ENCODE data around the gene TMPRSS3.

TMPRSS3 gene

DNA sequence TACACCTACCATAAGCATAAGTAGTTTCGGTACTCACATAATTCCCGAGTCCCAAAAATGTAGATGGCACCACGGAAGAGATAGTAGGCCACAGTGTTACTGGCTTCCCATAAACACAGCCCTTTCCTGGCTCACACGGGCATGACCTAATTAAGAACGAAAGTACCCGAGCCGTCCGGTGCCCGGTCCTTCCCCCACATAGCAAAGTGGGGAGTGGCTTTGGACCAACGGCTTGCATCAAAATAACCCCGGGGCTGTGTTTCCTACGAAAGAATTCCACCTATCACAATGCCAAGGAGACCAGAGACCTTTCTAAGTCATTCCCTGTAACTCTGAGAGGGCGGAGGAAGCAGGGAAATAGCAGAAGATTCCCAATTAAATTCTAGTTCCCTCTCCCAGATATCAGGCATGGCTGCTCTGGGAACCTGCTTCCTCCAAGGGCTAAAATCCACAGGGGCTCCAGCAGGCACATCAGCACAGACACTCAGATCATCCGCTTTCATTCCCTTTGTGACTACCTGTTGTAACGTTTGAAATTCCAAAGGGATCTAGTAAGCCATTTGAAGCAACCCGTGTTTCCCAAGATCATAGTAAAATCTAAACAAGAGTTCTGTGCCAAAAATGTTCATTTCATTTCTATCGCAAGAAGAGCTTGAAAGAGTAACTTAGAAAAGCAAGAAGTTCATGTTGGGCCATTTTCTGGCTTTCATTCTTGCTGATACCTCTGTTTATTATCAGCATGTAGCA lies at the start of gene TMPRSS3:
Gene TMPRSS3 (minus strand): TSS at position 148 of the 747 bp plus-strand sequence. CDS start 635 bp downstream, outside the sequence.
- DNase-seq (ENCODE audit: low read depth, low spot score) = no peak

DNA sequence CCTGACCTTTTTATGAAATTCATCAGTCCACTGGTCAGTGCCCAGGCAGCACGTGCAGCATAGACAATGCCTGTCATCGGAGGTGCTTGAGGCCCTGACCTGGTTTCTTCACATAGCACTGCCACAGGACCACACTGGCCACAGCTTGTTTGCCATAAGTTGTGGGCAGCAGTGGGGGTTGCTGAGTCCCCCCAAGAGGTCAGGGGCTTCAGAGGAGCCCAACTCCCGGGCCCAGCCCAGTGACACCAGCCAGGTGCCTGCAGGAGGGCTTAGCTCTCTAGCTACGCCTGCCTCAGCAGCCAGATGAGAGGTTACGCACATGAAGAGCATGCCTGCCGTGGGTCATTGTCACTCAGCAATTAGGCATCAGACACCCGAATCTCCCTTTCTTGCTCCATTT lies 49.5 kb upstream of the TMPRSS3 start:
- DNase-seq (ENCODE audit: low read depth, low spot score) = no peak

DNA sequence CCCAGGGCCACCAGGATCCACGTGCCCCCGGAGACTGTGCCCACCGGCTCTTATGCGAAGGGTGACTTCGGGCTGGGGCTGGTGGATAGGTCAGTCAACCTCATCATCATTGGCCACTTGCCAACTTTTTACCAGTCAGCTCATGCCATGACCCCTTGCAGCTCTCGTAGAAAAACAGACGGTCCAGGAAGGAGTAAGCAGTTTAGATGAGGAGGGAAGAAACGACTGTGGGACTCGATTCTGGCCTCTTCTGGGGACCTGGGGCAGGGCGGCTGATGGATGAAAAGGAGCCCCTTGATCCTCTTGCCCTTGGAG lies 48.9 kb upstream of the TMPRSS3 start:
- DNase-seq (ENCODE audit: low read depth, low spot score) = no peak

DNA sequence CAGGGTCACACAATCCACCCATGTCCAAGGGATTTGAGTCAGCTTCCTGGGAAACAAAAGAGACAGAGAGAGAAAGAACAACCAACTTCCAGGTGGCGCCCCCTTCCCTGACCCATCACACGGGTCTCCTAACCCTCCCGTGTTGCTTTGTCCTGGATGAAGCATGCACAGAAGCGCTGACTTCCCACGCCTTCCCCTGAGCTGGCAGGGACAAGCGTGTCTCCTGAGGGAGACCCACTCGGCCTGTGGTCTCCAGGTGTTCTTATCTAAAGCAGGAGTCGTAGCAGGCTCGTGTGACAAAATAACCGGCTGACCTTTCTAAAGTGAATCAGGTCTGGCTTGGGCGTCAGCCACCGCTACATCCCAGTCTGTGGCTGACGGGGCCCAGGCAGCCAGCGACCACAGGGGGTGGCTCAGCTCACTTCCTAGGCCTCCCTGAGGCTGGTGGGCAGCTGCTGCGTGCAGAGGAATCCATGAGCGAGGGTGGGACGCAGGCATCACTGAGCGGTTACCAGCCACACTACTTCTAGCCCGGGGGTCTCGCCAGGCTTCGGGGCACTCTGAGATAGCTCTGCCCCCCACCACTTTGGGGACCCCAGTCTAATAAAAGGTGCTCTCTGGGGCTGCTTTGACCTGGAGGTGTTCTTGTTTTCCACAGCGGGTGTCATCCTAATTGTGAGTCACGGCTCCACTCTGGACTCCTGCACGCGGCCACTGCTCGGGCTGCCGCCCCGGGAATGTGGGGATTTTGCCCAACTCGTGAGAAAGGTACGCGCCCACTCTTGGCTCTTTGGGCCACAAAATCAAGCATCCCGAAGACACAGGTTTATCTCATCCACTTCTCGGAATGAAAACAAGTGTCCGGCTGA lies 48.3 kb upstream of the TMPRSS3 start:
- no peak for DNase-seq (ENCODE audit: low read depth, low spot score)

GRCh38 chr21:42443181-42443785 lies 47.4 kb upstream of the TMPRSS3 start:
- no peak for DNase-seq (ENCODE audit: low read depth, low spot score)

DNA sequence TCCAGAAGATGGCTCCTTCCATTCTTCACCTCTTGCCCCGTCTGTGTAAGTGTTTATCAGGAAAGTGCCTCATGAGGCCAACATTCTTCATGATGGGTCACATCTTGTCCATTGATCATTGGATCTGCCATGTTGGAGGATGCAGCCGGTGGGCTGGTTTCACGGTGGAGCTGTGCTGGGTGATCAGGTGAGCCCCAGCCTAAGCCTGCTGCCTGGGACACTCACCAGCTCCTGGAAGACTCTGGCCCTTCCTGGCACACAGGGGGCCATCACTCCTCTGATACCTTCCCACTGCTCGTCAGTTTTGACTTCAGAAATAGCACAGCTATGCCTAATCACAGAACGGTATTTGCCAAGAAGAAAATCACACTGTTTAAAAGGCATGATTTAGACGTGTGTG lies 46.1 kb upstream of the TMPRSS3 start:
- no peak for DNase-seq (ENCODE audit: low read depth, low spot score)

GRCh38 chr21:42440187-42440792 lies 44.4 kb upstream of the TMPRSS3 start:
- DNase-seq (ENCODE audit: low read depth, low spot score) = no peak

DNA sequence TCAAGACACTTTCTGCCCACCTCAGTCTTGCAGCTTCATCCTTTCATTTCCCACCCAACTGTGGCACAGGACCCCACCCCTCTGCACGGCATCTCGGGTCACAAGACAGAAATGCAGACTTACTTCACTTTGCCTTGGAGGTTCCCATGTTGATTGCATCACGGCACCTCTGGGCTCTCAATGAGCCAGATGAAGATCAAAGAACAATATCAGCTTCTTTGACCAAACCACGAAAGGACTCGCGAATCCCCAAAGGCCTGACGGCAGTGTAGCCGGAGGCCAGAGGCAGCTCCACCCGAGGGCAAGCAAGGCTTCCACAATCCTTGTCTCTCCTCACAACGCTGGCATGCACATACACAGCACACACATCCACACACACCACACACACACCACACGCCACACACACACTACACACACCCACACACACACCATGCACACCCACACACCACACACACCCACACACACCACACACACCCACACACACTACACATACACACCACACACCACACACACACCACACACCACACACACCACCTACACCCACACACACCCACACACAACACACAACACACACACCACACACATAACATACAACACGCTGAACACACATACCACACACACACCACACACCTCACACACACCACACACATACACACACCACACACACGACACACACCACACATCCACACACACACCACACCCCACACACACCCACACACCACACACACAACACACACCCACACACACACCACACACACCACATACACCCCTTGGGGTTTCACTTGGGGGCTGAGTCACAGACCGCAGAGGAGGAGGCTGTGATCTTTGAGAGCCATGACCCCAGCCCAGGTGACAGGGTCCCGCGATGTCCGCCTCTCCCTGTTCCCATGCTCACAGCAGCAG lies 43.7 kb upstream of the TMPRSS3 start:
- DNase-seq (ENCODE audit: low read depth, low spot score) = no peak

DNA sequence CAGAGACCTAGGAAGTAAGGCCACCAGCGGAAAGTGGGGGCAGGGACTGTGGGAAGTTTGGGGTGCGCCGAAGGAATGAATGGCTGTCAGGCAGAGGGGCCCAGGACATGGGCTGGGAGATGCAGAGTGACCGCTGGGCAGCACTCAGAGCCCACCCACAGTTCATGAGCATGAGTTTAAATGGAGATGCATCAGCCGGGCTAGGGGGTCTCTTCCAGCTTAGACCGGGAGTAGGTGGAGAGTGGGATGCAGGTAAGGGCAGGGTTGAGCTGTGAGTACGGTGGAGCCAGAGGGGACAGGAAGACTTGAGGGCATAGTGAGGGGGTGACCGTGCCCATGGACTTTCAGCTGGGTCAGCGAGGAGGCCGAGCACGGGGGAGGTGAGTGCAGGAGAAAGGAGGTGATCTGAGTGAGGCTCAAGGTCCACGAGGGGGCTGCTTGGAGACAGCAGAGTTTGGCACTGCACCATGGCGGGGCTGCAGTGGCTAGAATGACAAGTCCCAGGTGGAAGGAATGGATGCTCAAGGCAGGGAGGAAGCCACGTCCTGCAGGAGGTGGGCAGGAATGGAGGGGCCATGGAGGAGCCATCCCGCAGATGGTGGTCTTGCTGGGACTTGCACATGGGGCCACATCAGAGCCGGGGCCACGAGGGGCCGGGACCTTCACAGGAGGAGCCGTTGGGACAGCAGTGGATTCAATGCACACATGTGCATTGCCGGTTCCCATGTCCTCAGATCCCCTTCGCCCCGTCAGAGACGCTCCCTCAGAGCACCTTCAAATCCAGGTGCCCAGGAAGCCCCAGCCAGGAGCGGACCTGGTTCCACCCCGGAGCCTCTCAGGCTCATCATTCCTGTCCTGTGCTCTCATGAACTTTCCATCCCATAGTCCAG lies 42.7 kb upstream of the TMPRSS3 start:
- no peak for DNase-seq (ENCODE audit: low read depth, low spot score)

GRCh38 chr21:42437786-42438185 lies 41.9 kb upstream of the TMPRSS3 start:
- DNase-seq (ENCODE audit: low read depth, low spot score) = no peak

- no peak for DNase-seq (ENCODE audit: low read depth, low spot score)
Observed at GRCh38 chr21:42436914-42437313, 41.1 kb upstream of the TMPRSS3 start.

GRCh38 chr21:42435833-42436232 lies 40.0 kb upstream of the TMPRSS3 start:
- no peak for DNase-seq (ENCODE audit: low read depth, low spot score)

DNA sequence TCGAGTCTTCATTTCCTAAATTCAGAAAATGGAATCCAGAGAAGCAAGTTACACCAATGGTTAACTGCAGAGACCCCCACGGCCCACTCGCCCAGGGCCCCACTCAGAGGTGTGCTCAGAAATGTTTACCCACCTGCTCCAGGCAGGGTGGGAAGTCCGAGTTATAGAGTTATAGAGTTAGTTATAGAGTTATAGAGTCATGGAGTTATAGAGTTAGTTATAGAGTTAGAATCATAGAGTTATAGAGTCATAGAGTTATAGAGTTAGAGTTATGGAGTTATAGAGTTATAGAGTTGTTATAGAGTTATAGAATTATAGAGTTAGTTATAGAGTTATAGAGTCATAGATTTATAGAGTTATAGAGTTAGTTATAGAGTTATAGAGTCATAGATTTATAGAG lies 39.5 kb upstream of the TMPRSS3 start:
- no peak for DNase-seq (ENCODE audit: low read depth, low spot score)

DNA sequence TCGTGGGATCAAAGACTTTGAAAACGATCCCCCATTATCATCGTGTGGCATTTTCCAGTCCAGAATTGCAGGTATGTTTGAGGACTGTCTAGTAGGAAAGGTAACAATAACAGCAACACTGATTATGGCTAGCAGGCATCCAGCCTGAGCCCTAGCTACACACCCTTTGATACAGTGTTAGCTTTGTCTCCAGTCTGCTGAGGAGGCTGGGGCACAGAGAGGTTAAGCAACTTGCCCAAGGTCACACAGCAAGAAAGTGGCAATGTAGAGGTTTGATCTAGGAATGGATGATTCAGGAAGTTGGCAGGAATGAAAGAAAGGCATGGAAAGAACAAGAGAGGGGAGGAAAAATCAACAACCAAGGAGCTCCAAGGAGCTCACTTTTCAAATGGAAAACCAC lies 39.0 kb upstream of the TMPRSS3 start:
- no peak for DNase-seq (ENCODE audit: low read depth, low spot score)

DNA sequence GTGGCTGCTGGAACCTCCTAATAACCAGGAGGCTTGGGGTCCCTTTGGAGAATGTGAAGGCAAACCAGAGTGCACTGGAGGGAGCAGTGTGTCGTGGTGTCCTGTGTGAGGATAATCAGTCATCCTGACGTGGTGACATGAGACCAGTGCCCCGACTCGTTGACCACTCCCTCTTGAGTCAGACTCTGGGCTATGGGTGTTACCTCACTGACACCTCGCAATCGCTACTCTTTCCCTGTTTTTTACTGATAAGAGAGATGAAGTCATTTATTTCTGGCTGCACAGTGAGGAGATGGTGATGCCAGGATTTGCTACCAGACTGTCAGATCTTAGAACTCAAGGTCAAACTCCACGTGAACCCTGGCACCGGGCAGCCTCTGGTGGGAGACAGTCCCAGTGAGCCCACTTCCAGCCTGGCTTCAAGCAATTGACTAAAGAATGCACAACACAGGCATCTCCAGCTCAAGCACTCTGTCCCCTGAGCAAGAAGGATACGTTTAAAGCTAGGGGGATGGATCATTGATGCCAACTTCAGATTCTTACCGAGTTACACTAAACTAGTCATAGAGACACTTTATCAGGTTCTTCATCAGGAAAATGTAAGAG lies 38.2 kb upstream of the TMPRSS3 start:
- no peak for DNase-seq (ENCODE audit: low read depth, low spot score)

- DNase-seq (ENCODE audit: low read depth, low spot score) = no peak
Observed at GRCh38 chr21:42432695-42433094, 36.8 kb upstream of the TMPRSS3 start.

DNA sequence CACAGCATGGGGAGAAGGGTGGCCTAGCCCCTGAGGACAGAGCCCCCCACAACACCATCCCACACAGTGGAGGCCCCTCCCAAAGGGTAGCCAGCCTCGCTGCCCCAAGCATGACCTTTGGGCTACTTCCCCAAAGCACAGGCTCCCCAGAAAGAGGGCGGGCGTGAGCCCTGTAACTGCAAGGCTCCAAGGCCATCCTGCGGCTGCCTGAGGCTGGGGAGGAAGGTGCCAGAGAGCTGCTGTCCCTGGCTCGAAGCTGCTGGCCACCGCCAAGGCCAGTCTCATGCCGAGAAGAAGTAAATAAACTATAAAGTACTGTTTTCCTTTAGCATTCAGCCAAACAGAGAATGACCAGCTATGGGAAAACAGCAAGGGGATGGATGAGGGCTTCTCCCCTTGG lies 35.3 kb upstream of the TMPRSS3 start:
- DNase-seq (ENCODE audit: low read depth, low spot score) = no peak

DNA sequence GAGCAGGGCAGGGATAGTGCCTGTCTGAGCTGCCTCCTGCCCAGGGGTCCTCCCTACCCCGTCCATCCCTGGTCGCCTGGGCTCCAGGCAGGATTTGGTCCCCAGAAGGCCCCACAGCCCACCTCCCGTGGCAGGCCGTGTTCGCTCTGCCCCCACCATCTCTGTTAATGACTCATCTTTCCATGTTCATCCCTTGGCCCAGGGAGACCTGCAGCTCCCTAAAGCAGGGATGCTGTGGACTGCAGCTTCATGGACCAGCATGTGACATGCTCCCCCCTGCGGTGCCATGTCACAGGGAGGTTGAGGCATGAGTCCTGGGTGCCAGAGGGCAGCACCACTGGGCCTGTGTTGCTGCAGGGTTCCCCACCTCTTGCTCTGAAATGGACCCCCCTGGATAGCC lies 34.7 kb upstream of the TMPRSS3 start:
- DNase-seq (ENCODE audit: low read depth, low spot score) = no peak

- no peak for DNase-seq (ENCODE audit: low read depth, low spot score)
Observed at GRCh38 chr21:42429856-42430255, 34.0 kb upstream of the TMPRSS3 start.

DNA sequence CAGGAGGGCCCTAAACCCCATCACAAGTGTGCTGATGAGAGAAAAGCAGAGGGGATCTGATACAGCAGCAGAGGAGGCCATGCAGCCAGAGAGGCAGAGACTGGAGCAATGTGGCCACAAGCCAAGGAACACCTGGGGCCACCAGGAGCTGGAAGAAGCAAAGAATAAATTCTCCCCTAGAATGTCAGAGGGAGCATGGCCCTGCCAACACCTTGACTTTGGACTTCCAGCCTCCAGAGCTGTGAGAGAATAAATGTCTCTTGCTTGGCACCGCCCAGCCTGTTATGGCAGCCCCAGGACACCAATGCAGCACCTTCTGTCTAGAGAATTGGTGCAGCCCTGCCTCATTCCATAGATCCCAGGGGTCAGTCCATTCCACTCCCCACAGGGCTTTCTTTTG lies 33.2 kb upstream of the TMPRSS3 start:
- no peak for DNase-seq (ENCODE audit: low read depth, low spot score)
